ENCODE measurements around the gene CA11. TPM values are rescaled to one million over a fixed set of nuclear protein-coding genes. Genes with fewer than 3 reads are reported as not detected.

The CA11 gene
- total RNA-seq, 1 donor from 2014 or later, result 13.0 TPM

- Mint-ChIP-seq H3K27me3 (ENCODE audit: insufficient read depth) (no peaks in the 10 kb centered on the region), H3K9me3 (no peaks in the 10 kb centered on the region), H3K4me1 (ENCODE audit: low read depth) (no peaks in the 10 kb centered on the region), H3K27ac (no peak overlapping the region), H3K36me3 (ENCODE audit: low read depth) (peaks cover 2% of the 10 kb centered on the region), H3K4me3 (no peak overlapping the region)
- intact Hi-C loops (cut with micrococcal nuclease), result no loop called here
- no peak for DNase-seq (ENCODE audit: low spot score)
Measured at GRCh38 chr19:48607359-48607755, 38.6 kb downstream of the CA11 start.

DNA sequence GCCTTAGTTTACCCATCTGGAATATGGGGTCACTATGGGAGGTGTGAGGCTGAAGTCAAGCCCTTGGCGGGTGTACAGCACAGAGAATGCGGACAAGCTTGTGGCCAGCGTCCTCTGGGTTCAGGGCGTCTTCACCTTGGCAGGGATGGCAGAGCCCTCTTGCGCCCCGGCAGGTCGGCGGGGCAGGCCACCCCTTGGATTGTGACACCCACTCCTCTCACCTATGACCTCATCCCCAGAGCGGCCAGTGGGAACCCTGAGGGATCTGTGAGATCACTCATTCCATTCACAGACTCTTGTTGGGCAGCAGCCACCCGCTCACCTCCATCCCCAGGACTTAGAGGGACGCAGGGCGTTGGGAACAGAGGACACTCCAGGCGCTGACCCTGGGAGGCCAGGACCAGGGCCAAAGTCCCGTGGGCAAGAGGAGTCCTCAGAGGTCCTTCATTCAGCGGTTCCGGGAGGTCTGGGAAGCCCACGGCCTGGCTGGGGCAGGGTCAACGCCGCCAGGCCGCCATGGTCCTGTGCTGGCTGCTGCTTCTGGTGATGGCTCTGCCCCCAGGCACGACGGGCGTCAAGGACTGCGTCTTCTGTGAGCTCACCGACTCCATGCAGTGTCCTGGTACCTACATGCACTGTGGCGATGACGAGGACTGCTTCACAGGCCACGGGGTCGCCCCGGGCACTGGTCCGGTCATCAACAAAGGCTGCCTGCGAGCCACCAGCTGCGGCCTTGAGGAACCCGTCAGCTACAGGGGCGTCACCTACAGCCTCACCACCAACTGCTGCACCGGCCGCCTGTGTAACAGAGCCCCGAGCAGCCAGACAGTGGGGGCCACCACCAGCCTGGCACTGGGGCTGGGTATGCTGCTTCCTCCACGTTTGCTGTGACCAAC is 39.3 kb downstream of the CA11 start, which contains the start of gene SPACA4:
Gene SPACA4, plus strand, starts transcription at position 280 of the 896 bp plus-strand sequence. Its CDS starts 237 bp downstream, at position 517.
- no peak for DNase-seq (ENCODE audit: low spot score)
- no peaks in the 10 kb centered on the region for H3K4me1 Mint-ChIP-seq (ENCODE audit: low read depth)
- H3K27ac Mint-ChIP-seq, result no peak within 1 kb of the TSS
- no peak within 1 kb of the TSS for H3K4me3 Mint-ChIP-seq
- intact Hi-C loops (cut with micrococcal nuclease), result no loop called here
- no peaks in the 10 kb centered on the region for H3K27me3 Mint-ChIP-seq (ENCODE audit: insufficient read depth)
- peaks cover 2% of the 10 kb centered on the region for H3K36me3 Mint-ChIP-seq (ENCODE audit: low read depth)
- H3K9me3 Mint-ChIP-seq, result no peaks in the 10 kb centered on the region

DNA sequence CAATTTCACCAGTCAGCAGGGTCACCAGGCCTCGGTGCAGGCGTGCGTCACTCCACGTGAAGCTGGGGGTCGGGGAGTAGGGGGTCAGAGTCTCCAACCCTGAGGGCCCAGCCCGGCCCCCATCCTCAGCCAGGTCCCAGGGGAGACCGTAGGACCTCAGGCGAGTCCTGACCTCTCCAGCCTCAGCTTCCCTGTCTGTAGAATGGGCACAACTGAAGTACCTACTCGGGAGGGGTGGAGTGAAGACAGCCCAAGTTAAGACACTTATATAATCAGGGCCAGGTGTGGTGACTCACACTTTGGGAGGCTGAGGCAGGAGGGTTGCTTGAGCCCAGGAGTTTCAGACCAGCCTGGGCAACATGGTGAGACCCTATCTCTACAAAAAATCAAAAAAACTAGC is 42.1 kb downstream of the CA11 start:
- Mint-ChIP-seq H3K27ac (no peak overlapping the region), H3K36me3 (ENCODE audit: low read depth) (peaks cover under 1% of the 10 kb centered on the region), H3K27me3 (ENCODE audit: insufficient read depth) (no peaks in the 10 kb centered on the region), H3K9me3 (no peaks in the 10 kb centered on the region), H3K4me1 (ENCODE audit: low read depth) (no peaks in the 10 kb centered on the region), H3K4me3 (no peak overlapping the region)
- intact Hi-C loops (cut with micrococcal nuclease), result no loop called here
- DNase-seq (ENCODE audit: low spot score), result no peak

DNA sequence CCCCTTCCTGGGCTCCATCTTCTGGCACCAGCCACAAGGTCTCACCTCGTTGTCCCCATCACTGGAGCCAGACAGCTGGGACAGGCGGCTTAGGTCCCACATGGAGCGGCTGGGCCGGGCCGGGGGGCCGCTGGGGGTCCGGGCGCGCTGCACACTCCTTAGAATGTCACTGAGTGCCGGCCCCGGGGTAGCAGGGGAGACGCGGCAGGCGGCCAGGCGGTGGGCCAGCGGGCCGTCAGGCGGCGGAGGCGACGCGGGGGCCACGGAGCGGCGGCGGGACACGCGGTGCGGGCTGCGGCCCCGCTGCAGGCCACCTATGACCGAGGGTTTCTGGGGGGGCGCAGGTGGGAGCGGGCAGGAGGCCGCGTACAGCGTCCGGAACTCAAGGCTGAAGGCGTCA is 42.5 kb downstream of the CA11 start:
- Mint-ChIP-seq H3K4me3 (no peak overlapping the region), H3K9me3 (no peaks in the 10 kb centered on the region), H3K27me3 (ENCODE audit: insufficient read depth) (no peaks in the 10 kb centered on the region), H3K27ac (no peak overlapping the region), H3K36me3 (ENCODE audit: low read depth) (no peaks in the 10 kb centered on the region), H3K4me1 (ENCODE audit: low read depth) (no peaks in the 10 kb centered on the region)
- intact Hi-C loops (cut with micrococcal nuclease), result no loop called here
- DNase-seq (ENCODE audit: low spot score), result no peak

DNA sequence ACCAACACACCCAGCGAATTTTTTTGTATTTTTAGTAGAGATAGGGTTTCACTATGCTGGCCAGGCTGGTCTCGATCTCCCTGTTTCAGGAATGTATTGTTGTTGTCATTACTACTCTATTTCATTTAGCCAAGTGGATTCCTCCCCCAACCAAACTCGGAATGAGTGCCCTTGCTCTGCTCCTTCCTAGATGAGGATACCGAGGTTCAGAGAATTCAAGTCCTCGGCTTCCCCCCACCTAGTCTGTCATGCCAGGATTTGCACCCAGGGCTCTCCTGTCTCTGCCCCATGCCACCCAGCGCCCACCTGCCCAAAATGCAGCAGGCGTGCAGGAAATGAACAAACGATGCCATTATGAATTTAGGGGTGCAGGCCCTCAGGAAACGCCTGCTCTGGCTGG is 43.0 kb downstream of the CA11 start:
- no peaks in the 10 kb centered on the region for H3K36me3 Mint-ChIP-seq (ENCODE audit: low read depth)
- H3K4me1 Mint-ChIP-seq (ENCODE audit: low read depth), result no peaks in the 10 kb centered on the region
- no peak overlapping the region for H3K27ac Mint-ChIP-seq
- no peaks in the 10 kb centered on the region for H3K27me3 Mint-ChIP-seq (ENCODE audit: insufficient read depth)
- no peak for DNase-seq (ENCODE audit: low spot score)
- H3K9me3 Mint-ChIP-seq, result no peaks in the 10 kb centered on the region
- intact Hi-C loops (cut with micrococcal nuclease), result no loop called here
- H3K4me3 Mint-ChIP-seq, result no peak overlapping the region

DNA sequence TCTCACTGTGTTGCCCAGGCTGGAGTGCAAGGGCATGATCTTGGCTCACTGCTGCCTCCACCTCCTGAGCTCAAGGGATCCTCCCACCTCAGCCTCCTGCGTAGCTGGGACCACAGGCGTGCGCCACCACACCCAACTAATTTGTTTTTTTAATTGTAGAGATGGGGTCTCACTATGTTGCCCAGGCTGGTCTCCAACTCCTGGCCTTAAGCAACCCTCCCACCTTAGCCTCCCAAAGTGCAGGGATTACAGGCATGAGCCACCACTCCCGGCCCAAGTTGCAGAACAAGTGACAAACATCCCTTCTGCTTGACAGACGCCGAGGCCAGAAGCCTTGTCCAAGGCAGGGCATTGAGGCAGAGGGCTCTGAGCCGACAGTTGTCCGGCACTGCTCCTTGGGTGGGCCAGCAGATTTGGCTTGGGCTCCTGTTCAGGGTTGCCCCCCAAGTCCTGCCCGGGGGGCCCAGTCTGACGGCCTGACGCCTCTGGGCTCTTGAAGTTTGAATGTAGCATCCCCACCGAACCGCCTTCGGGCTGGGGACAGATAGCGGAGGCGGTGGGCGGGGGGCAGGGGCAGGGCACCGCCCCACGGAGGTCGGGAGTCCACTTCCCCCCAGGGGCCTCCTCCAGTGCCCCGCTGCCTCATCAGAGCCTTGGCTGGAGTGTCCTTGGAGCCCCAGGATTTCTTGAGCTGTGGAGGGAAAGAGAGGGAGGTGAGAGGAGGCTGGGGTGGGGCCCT is 45.1 kb downstream of the CA11 start:
- Mint-ChIP-seq H3K27me3 (ENCODE audit: insufficient read depth) (no peaks in the 10 kb centered on the region), H3K36me3 (ENCODE audit: low read depth) (no peaks in the 10 kb centered on the region), H3K4me1 (ENCODE audit: low read depth) (no peaks in the 10 kb centered on the region), H3K4me3 (no peak overlapping the region), H3K27ac (no peak overlapping the region), H3K9me3 (no peaks in the 10 kb centered on the region)
- no peak for DNase-seq (ENCODE audit: low spot score)
- intact Hi-C loops (cut with micrococcal nuclease), result no loop called here

DNA sequence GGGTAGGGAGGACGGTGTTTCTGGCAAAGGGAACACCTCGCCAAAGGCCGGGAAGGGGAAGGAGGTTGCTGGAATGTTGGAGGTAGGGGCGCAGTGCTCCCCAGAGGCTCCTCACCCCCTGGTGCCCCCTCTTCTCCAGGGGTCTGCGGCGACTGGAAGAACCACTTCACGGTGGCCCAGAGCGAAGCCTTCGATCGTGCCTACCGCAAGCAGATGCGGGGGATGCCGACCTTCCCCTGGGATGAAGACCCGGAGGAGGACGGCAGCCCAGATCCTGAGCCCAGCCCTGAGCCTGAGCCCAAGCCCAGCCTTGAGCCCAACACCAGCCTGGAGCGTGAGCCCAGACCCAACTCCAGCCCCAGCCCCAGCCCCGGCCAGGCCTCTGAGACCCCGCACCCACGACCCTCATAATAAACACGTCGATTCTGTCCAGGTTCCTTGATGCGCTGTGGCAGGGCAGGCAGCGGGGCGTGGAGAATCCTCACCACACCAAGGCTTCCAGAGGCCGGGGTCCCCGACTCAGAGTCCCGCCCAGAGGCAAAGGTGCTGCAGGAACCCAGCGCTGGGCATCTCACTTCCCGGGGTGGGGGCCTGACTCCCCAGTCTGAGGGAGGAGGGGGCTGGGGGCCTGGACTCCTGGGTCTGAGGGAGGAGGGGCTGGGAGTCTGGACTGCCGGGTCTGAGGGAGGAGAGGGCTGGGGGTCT is 46.8 kb downstream of the CA11 start:
- intact Hi-C loops (cut with micrococcal nuclease), result no loop called here
- Mint-ChIP-seq H3K27ac (no peak overlapping the region), H3K4me1 (ENCODE audit: low read depth) (no peaks in the 10 kb centered on the region), H3K4me3 (no peak overlapping the region), H3K9me3 (no peaks in the 10 kb centered on the region), H3K36me3 (ENCODE audit: low read depth) (no peaks in the 10 kb centered on the region), H3K27me3 (ENCODE audit: insufficient read depth) (no peaks in the 10 kb centered on the region)
- DNase-seq (ENCODE audit: low spot score), result no peak

GRCh38 chr19:48596679-48597465 is 49.1 kb downstream of the CA11 start:
- Mint-ChIP-seq H3K27me3 (ENCODE audit: insufficient read depth) (no peaks in the 10 kb centered on the region), H3K27ac (peak overlapping the region; percentile 71), H3K9me3 (no peaks in the 10 kb centered on the region), H3K4me1 (ENCODE audit: low read depth) (no peaks in the 10 kb centered on the region), H3K4me3 (peak overlapping the region; percentile 79), H3K36me3 (ENCODE audit: low read depth) (no peaks in the 10 kb centered on the region)
- intact Hi-C loops (cut with micrococcal nuclease), result no loop called here
- no peak for DNase-seq (ENCODE audit: low spot score)

- Mint-ChIP-seq H3K4me3 (peak overlapping the region; percentile 79), H3K27ac (peak overlapping the region; percentile 44)
- intact Hi-C loops (cut with micrococcal nuclease), result no loop called here
Measured at GRCh38 chr19:48596237-48596636, 49.8 kb downstream of the CA11 start.

GRCh38 chr19:48595833-48596232 is 50.2 kb downstream of the CA11 start:
- Mint-ChIP-seq H3K4me1 (ENCODE audit: low read depth) (no peaks in the 10 kb centered on the region), H3K27ac (peak overlapping the region; percentile 44), H3K9me3 (no peaks in the 10 kb centered on the region), H3K4me3 (peak overlapping the region; percentile 79), H3K36me3 (ENCODE audit: low read depth) (no peaks in the 10 kb centered on the region), H3K27me3 (ENCODE audit: insufficient read depth) (no peaks in the 10 kb centered on the region)
- intact Hi-C loops (cut with micrococcal nuclease), result no loop called here
- no peak for DNase-seq (ENCODE audit: low spot score)

More at GRCh38 chr19:48596237-48596636, 49.8 kb downstream of the CA11 start:
- DNase-seq (ENCODE audit: low spot score), result no peak
- no peaks in the 10 kb centered on the region for H3K27me3 Mint-ChIP-seq (ENCODE audit: insufficient read depth)
- no peaks in the 10 kb centered on the region for H3K9me3 Mint-ChIP-seq
- H3K36me3 Mint-ChIP-seq (ENCODE audit: low read depth), result no peaks in the 10 kb centered on the region
- no peaks in the 10 kb centered on the region for H3K4me1 Mint-ChIP-seq (ENCODE audit: low read depth)

DNA sequence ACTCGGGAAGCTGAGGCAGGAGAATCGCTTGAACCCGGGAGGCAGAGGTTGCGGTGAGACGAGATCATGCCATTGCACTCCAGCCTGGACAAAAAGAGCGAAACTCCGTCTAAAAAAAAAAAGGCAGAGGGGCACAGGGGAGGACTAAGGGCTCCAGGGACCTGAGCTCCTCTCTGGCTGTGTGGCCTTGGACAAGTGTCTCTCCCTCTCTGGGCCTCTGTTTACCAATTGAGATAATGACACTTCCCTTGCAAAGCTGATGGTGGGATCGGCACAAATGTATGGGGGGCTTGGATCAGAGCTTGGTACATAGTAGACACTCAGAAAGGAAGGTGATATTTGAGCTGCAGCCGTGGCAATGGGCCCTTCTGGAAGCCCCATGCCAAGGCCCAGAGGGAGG is 50.8 kb downstream of the CA11 start:
- H3K27ac Mint-ChIP-seq, result peak overlapping the region; percentile 69
- intact Hi-C loops (cut with micrococcal nuclease), result no loop called here
- no peak for DNase-seq (ENCODE audit: low spot score)
- no peaks in the 10 kb centered on the region for H3K9me3 Mint-ChIP-seq
- no peaks in the 10 kb centered on the region for H3K36me3 Mint-ChIP-seq (ENCODE audit: low read depth)
- no peaks in the 10 kb centered on the region for H3K27me3 Mint-ChIP-seq (ENCODE audit: insufficient read depth)
- peak overlapping the region; percentile 48 for H3K4me3 Mint-ChIP-seq
- H3K4me1 Mint-ChIP-seq (ENCODE audit: low read depth), result no peaks in the 10 kb centered on the region

GRCh38 chr19:48591021-48591420 is 55.0 kb downstream of the CA11 start:
- intact Hi-C loops (cut with micrococcal nuclease), result no loop called here
- Mint-ChIP-seq H3K9me3 (no peaks in the 10 kb centered on the region), H3K36me3 (ENCODE audit: low read depth) (no peaks in the 10 kb centered on the region), H3K27me3 (ENCODE audit: insufficient read depth) (no peaks in the 10 kb centered on the region), H3K4me3 (no peak overlapping the region), H3K27ac (no peak overlapping the region), H3K4me1 (ENCODE audit: low read depth) (peaks cover 10% of the 10 kb centered on the region)
- DNase-seq (ENCODE audit: low spot score), result no peak

Data from activated T-helper 1 cell treated with anti-CD3 and anti-CD28 coated beads, Interleukin-12 subunit alpha, Interleukin-12 subunit beta, Interleukin-2, Interleukin-4 antibody, amounts not matched to agents 30 ng/mL and 10 ng/mL and 1 ng/mL, durations not matched to agents 14 hours and 24 hours and 36 hours (primary cell).